ENCODE measurements around the gene CDYL.

- TF ChIP-seq CTCF (IDR thresholded peaks at IDR 0.05) = no peak
- TF ChIP-seq POLR2A (IDR thresholded peaks at IDR 0.05) = no peak
These were observed 41.3 kb downstream of the CDYL start for GRCh38 chr6:4817551-4817950.

All from heart left ventricle (tissue), 13 donors.